ENCODE results near the gene SLC35D2. TPM values are rescaled to one million over a fixed set of nuclear protein-coding genes. Genes with fewer than 3 reads are reported as not detected.

Gene SLC35D2
- total RNA-seq: 10 to 100 TPM in 1 of 2 experiments, 1 to 10 TPM in 1; 8.5 to 11.0 TPM

- peaks cover 23% of the 10 kb centered on the region for H3K4me1 Mint-ChIP-seq
- H3K4me3 Mint-ChIP-seq: peak within 1 kb of the TSS; percentile 73
- ChIA-PET POLR2A (no interaction called here), CTCF (interaction anchor here (0.6 kb wide), 1 partner anchor 69 kb away, joined by 3 read pairs; no protein-coding TSS in a partner anchor)
- no peaks in the 10 kb centered on the region for H3K9me3 Mint-ChIP-seq
- H3K36me3 Mint-ChIP-seq (ENCODE audit: low read depth): peaks cover 43% of the 10 kb centered on the region
- no peak for DNase-seq
- no peaks in the 10 kb centered on the region for H3K27me3 Mint-ChIP-seq
- peak within 1 kb of the TSS; percentile 33 for H3K27ac Mint-ChIP-seq
Observed at GRCh38 chr9:96383165-96383942, at the start of gene SLC35D2. TSS of gene SLC35D2 (minus strand) at chr9:96383711. CDS start at chr9:96383634, 77 bp downstream.

GRCh38 chr9:96430377-96430776 lies 46.9 kb upstream of the SLC35D2 start:
- H3K9me3 Mint-ChIP-seq: no peaks in the 10 kb centered on the region
- ChIA-PET POLR2A (no interaction called here), CTCF (no interaction called here)
- no peak overlapping the region for H3K4me3 Mint-ChIP-seq
- H3K4me1 Mint-ChIP-seq: no peaks in the 10 kb centered on the region
- H3K36me3 Mint-ChIP-seq (ENCODE audit: low read depth): no peaks in the 10 kb centered on the region
- H3K27me3 Mint-ChIP-seq: peaks cover 4% of the 10 kb centered on the region
- no peak overlapping the region for H3K27ac Mint-ChIP-seq
- DNase-seq: no peak

GRCh38 chr9:96429732-96430131 lies 46.2 kb upstream of the SLC35D2 start:
- peaks cover 4% of the 10 kb centered on the region for H3K27me3 Mint-ChIP-seq
- DNase-seq: no peak
- no peaks in the 10 kb centered on the region for H3K4me1 Mint-ChIP-seq
- CTCF ChIA-PET: interaction anchor here (0.9 kb wide), 1 partner anchor 17 kb away, joined by 3 read pairs; no protein-coding TSS in a partner anchor
- no peak overlapping the region for H3K4me3 Mint-ChIP-seq
- H3K27ac Mint-ChIP-seq: no peak overlapping the region
- POLR2A ChIA-PET: no interaction called here
- H3K9me3 Mint-ChIP-seq: no peaks in the 10 kb centered on the region
- no peaks in the 10 kb centered on the region for H3K36me3 Mint-ChIP-seq (ENCODE audit: low read depth)

- Mint-ChIP-seq H3K27me3 (peaks cover 4% of the 10 kb centered on the region), H3K9me3 (no peaks in the 10 kb centered on the region), H3K4me1 (peaks cover 7% of the 10 kb centered on the region), H3K4me3 (no peak overlapping the region), H3K36me3 (ENCODE audit: low read depth) (no peaks in the 10 kb centered on the region), H3K27ac (no peak overlapping the region)
- DNase-seq: no peak
- ChIA-PET CTCF (interaction anchor here (0.6 to 1.8 kb wide), 3 partner anchors 17 to 151 kb away, joined by 3 to 4 read pairs (median 4); partner anchors contain the start of gene HABP4), POLR2A (interaction anchor here (0.6 kb wide), 1 partner anchor 145 kb away, joined by 3 read pairs; no protein-coding TSS in a partner anchor)
Observed at GRCh38 chr9:96425500-96426169, 42.1 kb upstream of the SLC35D2 start.

GRCh38 chr9:96423985-96424336 lies 40.5 kb upstream of the SLC35D2 start:
- Mint-ChIP-seq H3K27me3 (peaks cover 4% of the 10 kb centered on the region), H3K4me3 (no peak overlapping the region), H3K9me3 (no peaks in the 10 kb centered on the region), H3K36me3 (ENCODE audit: low read depth) (no peaks in the 10 kb centered on the region), H3K4me1 (peaks cover 21% of the 10 kb centered on the region), H3K27ac (no peak overlapping the region)
- no peak for DNase-seq
- CTCF ChIA-PET: interaction anchor here (1.1 to 1.8 kb wide), 4 partner anchors 9 to 26 kb away, joined by 3 to 4 read pairs (median 3); partner anchors contain the start of gene HABP4
- POLR2A ChIA-PET: no interaction called here

- Mint-ChIP-seq H3K27me3 (peaks cover 4% of the 10 kb centered on the region), H3K27ac (no peak overlapping the region), H3K4me1 (peaks cover 21% of the 10 kb centered on the region), H3K4me3 (no peak overlapping the region), H3K9me3 (no peaks in the 10 kb centered on the region), H3K36me3 (ENCODE audit: low read depth) (no peaks in the 10 kb centered on the region)
- no peak for DNase-seq
- ChIA-PET POLR2A (interaction anchor here (0.7 kb wide), 1 partner anchor 26 kb away, joined by 4 read pairs; no protein-coding TSS in a partner anchor), CTCF (interaction anchor here (1.1 to 1.3 kb wide), 3 partner anchors 9 to 22 kb away, joined by 3 read pairs; no protein-coding TSS in a partner anchor)
Observed at GRCh38 chr9:96423322-96423984, 39.9 kb upstream of the SLC35D2 start.

GRCh38 chr9:96420468-96421219 lies 37.1 kb upstream of the SLC35D2 start:
- Mint-ChIP-seq H3K4me3 (peak overlapping the region; percentile 87), H3K27ac (peak overlapping the region; percentile 86), H3K27me3 (no peaks in the 10 kb centered on the region), H3K4me1 (peaks cover 26% of the 10 kb centered on the region), H3K9me3 (no peaks in the 10 kb centered on the region), H3K36me3 (ENCODE audit: low read depth) (peaks cover 10% of the 10 kb centered on the region)
- peak; percentile 30 for DNase-seq
- POLR2A ChIA-PET: no interaction called here
- CTCF ChIA-PET: interaction anchor here (1.0 to 1.5 kb wide), 2 partner anchors 15 to 21 kb away, joined by 3 to 4 read pairs; no protein-coding TSS in a partner anchor

- DNase-seq: no peak
- no peaks in the 10 kb centered on the region for H3K27me3 Mint-ChIP-seq
- H3K9me3 Mint-ChIP-seq: no peaks in the 10 kb centered on the region
- H3K36me3 Mint-ChIP-seq (ENCODE audit: low read depth): peaks cover 10% of the 10 kb centered on the region
- ChIA-PET CTCF (interaction anchor here (0.5 kb wide), 1 partner anchor 33 kb away, joined by 3 read pairs; no protein-coding TSS in a partner anchor), POLR2A (interaction anchor here (0.6 kb wide), 1 partner anchor 14 kb away, joined by 3 read pairs; no protein-coding TSS in a partner anchor)
- H3K27ac Mint-ChIP-seq: peak overlapping the region; percentile 86
- H3K4me1 Mint-ChIP-seq: peaks cover 26% of the 10 kb centered on the region
- H3K4me3 Mint-ChIP-seq: peak overlapping the region; percentile 87
Observed at GRCh38 chr9:96419691-96419969, 36.1 kb upstream of the SLC35D2 start.

GRCh38 chr9:96418920-96419690 lies 35.6 kb upstream of the SLC35D2 start:
- ChIA-PET POLR2A (interaction anchor here (0.5 to 0.6 kb wide), 2 partner anchors 13 to 908 kb away, joined by 3 read pairs; no protein-coding TSS in a partner anchor), CTCF (interaction anchor here (0.5 kb wide), 1 partner anchor 33 kb away, joined by 3 read pairs; no protein-coding TSS in a partner anchor)
- Mint-ChIP-seq H3K4me3 (peak overlapping the region; percentile 87), H3K36me3 (ENCODE audit: low read depth) (peaks cover 10% of the 10 kb centered on the region), H3K27ac (peak overlapping the region; percentile 86), H3K4me1 (peaks cover 30% of the 10 kb centered on the region), H3K9me3 (no peaks in the 10 kb centered on the region), H3K27me3 (no peaks in the 10 kb centered on the region)
- peak; percentile 70 for DNase-seq

GRCh38 chr9:96418083-96418919 lies 34.8 kb upstream of the SLC35D2 start, which contains the start of gene ZNF367:
TSS of gene ZNF367 (minus strand) at chr9:96418370. CDS start at chr9:96418032, 338 bp downstream.
- ChIA-PET CTCF (no interaction called here), POLR2A (no interaction called here)
- H3K27me3 Mint-ChIP-seq: no peaks in the 10 kb centered on the region
- H3K27ac Mint-ChIP-seq: peak within 1 kb of the TSS; percentile 94
- H3K9me3 Mint-ChIP-seq: no peaks in the 10 kb centered on the region
- H3K36me3 Mint-ChIP-seq (ENCODE audit: low read depth): peaks cover 10% of the 10 kb centered on the region
- peak; percentile 97 for DNase-seq
- peaks cover 38% of the 10 kb centered on the region for H3K4me1 Mint-ChIP-seq
- H3K4me3 Mint-ChIP-seq: peak within 1 kb of the TSS; percentile 96

- Mint-ChIP-seq H3K4me3 (peak overlapping the region; percentile 87), H3K36me3 (ENCODE audit: low read depth) (peaks cover 13% of the 10 kb centered on the region), H3K27me3 (no peaks in the 10 kb centered on the region), H3K9me3 (no peaks in the 10 kb centered on the region), H3K4me1 (peaks cover 43% of the 10 kb centered on the region), H3K27ac (peak overlapping the region; percentile 94)
- POLR2A ChIA-PET: no interaction called here
- peak; percentile 25 for DNase-seq
- CTCF ChIA-PET: no interaction called here
Observed at GRCh38 chr9:96417661-96418082, 34.2 kb upstream of the SLC35D2 start.

Data from activated CD4-positive, alpha-beta T cell treated with anti-CD3 and anti-CD28 coated beads, Interleukin-2, amount 10 ng/mL, durations not matched to agents 7 days and 5 days (primary cell).